ENCODE measurements around the gene ANKRD24. TPM values are rescaled to one million over a fixed set of nuclear protein-coding genes. Genes with fewer than 3 reads are reported as not detected.
"Not testable (repeated sequence)": the region's sequence is repeated elsewhere in the genome, so short reads cannot be mapped to it uniquely, and the experiment has no call there.

Gene ANKRD24
- 0.76 and 1.4 TPM in 2 replicates for total RNA-seq (2022)
- percentile 23 among the genes with signal in this experiment for Bru-seq, nascent RNA
- BruChase-seq, experiment 1, labeled RNA remaining after a 6-hour chase: percentile 42 among the genes with signal in this experiment
- percentile 35 among the genes with signal in this experiment for BruChase-seq, experiment 2, labeled RNA remaining after a 2-hour chase
- long read RNA-seq, partial matches to known transcripts: 0 of 2 reads
- long read RNA-seq, other reads (novel, unspliced or antisense): 2 of 2 reads

- peaks cover 28% of the 10 kb centered on the region for H3K27me3 Mint-ChIP-seq (ENCODE audit: unreplicated experiment)
- no peaks in the 10 kb centered on the region for H3K9me3 Mint-ChIP-seq (ENCODE audit: low read depth, unreplicated experiment)
- BruUV-seq (replicated peaks): no TSS peak
Observed at GRCh38 chr19:4182084-4182810, at the start of gene ANKRD24, which contains the start of gene SIRT6. TSS of gene ANKRD24 (plus strand) at chr19:4182689. CDS start at chr19:4186426, 3,737 bp downstream. TSS of gene SIRT6 (minus strand) at chr19:4182563. CDS start at chr19:4182539, 24 bp downstream.

GRCh38 chr19:4134351-4134750 lies 48.1 kb upstream of the ANKRD24 start:
- no peak overlapping the region for H3K4me3 Mint-ChIP-seq (ENCODE audit: low read depth, unreplicated experiment)
- peaks cover 10% of the 10 kb centered on the region for H3K4me1 Mint-ChIP-seq (ENCODE audit: low read depth, unreplicated experiment)
- H3K27me3 Mint-ChIP-seq (ENCODE audit: unreplicated experiment): no peaks in the 10 kb centered on the region
- intact Hi-C loops (cut with micrococcal nuclease; ENCODE audit: unreplicated experiment): no loop called here
- DNase-seq: no peak
- CTCF ChIA-PET: no interaction called here
- TF ChIP-seq CTCF (IDR thresholded peaks at IDR 0.05; ENCODE audit: unreplicated experiment): no peak
- H3K27ac Mint-ChIP-seq (ENCODE audit: unreplicated experiment): no peak overlapping the region
- no TSS peak for BruUV-seq (replicated peaks)
- peaks cover 3% of the 10 kb centered on the region for H3K36me3 Mint-ChIP-seq (ENCODE audit: insufficient read depth, unreplicated experiment)
- no peaks in the 10 kb centered on the region for H3K9me3 Mint-ChIP-seq (ENCODE audit: low read depth, unreplicated experiment)

More at GRCh38 chr19:4182084-4182810, at the start of gene ANKRD24, which contains the start of gene SIRT6:
- DNase-seq: peak; percentile 94
- CTCF ChIA-PET: no interaction called here
- Mint-ChIP-seq H3K4me3 (ENCODE audit: low read depth, unreplicated experiment) (peak within 1 kb of the TSS; percentile 99), H3K27ac (ENCODE audit: unreplicated experiment) (peak within 1 kb of the TSS; percentile 88), H3K4me1 (ENCODE audit: low read depth, unreplicated experiment) (peaks cover 8% of the 10 kb centered on the region), H3K36me3 (ENCODE audit: insufficient read depth, unreplicated experiment) (peaks cover 43% of the 10 kb centered on the region)
- TF ChIP-seq CTCF (IDR thresholded peaks at IDR 0.05; ENCODE audit: unreplicated experiment): no peak
- intact Hi-C loops (cut with micrococcal nuclease; ENCODE audit: unreplicated experiment): loop anchor here (5.0 to 10.0 kb wide), 2 partner anchors 40 to 127 kb away; no protein-coding TSS in a partner anchor

GRCh38 chr19:4135386-4135785 lies 47.1 kb upstream of the ANKRD24 start:
- H3K27ac Mint-ChIP-seq (ENCODE audit: unreplicated experiment); H3K9me3 Mint-ChIP-seq (ENCODE audit: low read depth, unreplicated experiment); CTCF ChIA-PET; DNase-seq; H3K4me3 Mint-ChIP-seq (ENCODE audit: low read depth, unreplicated experiment); H3K27me3 Mint-ChIP-seq (ENCODE audit: unreplicated experiment); H3K4me1 Mint-ChIP-seq (ENCODE audit: low read depth, unreplicated experiment); intact Hi-C loops (cut with micrococcal nuclease; ENCODE audit: unreplicated experiment); H3K36me3 Mint-ChIP-seq (ENCODE audit: insufficient read depth, unreplicated experiment); BruUV-seq (replicated peaks): not testable (repeated sequence)

GRCh38 chr19:4136680-4137088 lies 45.8 kb upstream of the ANKRD24 start:
- no peak for TF ChIP-seq CTCF (IDR thresholded peaks at IDR 0.05; ENCODE audit: unreplicated experiment)
- no peak overlapping the region for H3K27ac Mint-ChIP-seq (ENCODE audit: unreplicated experiment)
- DNase-seq: no peak
- H3K4me1 Mint-ChIP-seq (ENCODE audit: low read depth, unreplicated experiment): no peaks in the 10 kb centered on the region
- no TSS peak for BruUV-seq (replicated peaks)
- H3K27me3 Mint-ChIP-seq (ENCODE audit: unreplicated experiment): no peaks in the 10 kb centered on the region
- intact Hi-C loops (cut with micrococcal nuclease; ENCODE audit: unreplicated experiment): no loop called here
- H3K9me3 Mint-ChIP-seq (ENCODE audit: low read depth, unreplicated experiment): no peaks in the 10 kb centered on the region
- peaks cover 6% of the 10 kb centered on the region for H3K36me3 Mint-ChIP-seq (ENCODE audit: insufficient read depth, unreplicated experiment)
- H3K4me3 Mint-ChIP-seq (ENCODE audit: low read depth, unreplicated experiment): no peak overlapping the region
- CTCF ChIA-PET: interaction anchor here (0.7 kb wide), 1 partner anchor 25 kb away, joined by 4 read pairs; no protein-coding TSS in a partner anchor
